ENCODE data around the gene DIP2C.
"Not testable (repeated sequence)": the region's sequence is repeated elsewhere in the genome, so short reads cannot be mapped to it uniquely, and the experiment has no call there.

Gene DIP2C

GRCh38 chr10:356452-356851 is 333.0 kb downstream of the DIP2C start:
- DNase-seq (ENCODE audit: low read depth): no peak

GRCh38 chr10:354901-355617 is 334.4 kb downstream of the DIP2C start:
- no peak for DNase-seq (ENCODE audit: low read depth)

DNA sequence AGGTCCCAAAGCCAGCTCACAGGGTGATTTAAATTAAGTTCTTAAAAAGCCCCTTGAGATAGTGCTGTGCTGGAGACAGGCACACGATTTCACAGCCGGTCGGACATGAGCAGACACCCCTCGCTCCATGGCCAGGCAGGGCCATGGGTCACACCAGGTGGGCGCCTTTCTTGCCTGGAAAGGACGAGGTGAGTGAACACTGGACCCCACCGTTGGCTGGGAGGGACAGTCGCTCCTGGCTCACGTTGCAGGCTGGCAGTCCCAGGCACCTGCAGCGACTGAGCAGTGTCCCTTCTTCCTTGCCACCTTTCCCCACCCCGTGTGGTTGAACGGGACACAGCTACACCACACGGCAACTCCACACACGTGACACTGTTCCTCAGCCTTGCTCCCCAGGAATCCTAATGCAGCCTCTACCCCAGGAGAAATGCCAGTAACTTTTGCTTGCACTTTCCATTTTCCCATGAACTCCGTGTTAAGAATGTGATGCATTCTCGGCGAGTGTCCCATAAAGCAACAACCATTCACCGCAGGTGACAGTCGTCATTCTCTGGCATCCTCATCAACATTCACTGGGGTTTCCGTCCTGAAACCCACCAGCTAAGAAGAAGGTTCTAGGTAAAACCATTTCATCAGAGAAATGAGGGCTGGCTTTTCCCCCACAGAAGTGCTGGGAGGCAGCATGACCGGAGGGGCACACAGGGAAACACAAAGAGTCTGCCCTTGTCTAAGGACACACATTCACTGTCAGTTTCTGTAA is 336.8 kb downstream of the DIP2C start:
- no peak for DNase-seq (ENCODE audit: low read depth)

DNA sequence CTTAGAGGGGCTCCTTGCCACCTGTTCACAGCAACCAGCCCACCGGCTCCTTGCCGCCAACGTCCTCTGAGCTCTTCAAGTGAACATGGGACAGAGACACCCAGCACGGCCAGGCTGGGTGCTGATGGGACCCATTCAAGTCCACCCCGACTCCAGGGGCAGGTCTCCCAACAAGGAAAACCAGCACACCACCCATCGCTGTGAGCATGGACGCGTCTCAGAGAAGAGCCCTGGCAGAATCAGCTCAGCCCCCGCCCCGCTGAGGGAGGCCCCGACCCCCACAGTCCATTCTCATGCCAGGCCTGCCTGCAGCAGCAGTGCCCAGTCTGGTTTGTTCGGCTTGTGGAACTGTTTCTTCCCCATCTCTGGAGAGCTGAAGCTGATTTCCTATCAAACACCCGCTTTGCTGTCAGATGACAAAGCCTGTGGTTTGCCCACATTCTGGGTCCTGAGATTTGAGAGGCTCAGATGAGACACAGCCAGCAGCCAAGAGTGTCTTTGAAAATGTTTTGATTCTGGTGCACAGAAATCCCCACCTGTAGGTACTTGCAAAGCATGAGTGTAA is 337.6 kb downstream of the DIP2C start:
- no peak for DNase-seq (ENCODE audit: low read depth)

- no peak for DNase-seq (ENCODE audit: low read depth)
These were observed 338.4 kb downstream of the DIP2C start for GRCh38 chr10:350981-351501.

GRCh38 chr10:349081-349480 is 340.4 kb downstream of the DIP2C start:
- DNase-seq (ENCODE audit: low read depth): no peak

DNA sequence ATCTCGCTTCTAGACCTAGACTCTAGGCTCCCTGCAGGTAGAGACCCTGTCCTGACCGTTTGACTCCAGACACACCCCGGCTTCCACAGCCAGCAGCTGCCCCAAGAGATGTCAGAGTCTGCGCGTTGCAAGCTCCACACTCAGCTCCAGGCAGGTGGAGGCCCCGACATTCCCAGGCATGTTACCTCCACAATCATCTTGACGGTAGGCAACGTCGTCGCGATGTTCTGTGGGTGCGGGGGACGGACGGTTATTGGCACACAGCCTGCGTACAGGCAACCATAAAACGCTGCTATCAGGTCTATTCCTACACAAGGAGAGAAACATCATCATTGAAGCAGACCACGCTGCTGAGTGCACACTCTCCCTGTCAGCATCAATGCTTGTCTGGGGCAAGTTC is 341.0 kb downstream of the DIP2C start:
- no peak for DNase-seq (ENCODE audit: low read depth)

DNA sequence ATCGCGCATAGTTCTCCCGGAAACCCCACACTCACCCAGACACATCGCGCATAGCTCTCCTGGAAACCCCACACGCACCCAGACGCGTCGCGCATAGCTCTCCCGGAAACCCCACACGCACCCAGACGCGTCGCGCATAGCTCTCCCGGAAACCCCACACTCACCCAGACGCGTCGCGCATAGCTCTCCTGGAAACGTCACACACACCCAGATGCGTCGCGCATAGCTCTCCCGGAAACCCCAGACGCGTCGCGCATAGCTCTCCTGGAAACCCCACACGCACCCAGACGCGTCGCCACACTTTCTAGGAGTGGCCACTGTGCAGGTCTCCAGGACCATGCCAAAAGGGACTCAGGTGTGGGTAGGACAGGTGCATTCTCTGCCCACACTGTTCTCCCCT is 341.7 kb downstream of the DIP2C start:
- DNase-seq (ENCODE audit: low read depth): not testable (repeated sequence)

DNA sequence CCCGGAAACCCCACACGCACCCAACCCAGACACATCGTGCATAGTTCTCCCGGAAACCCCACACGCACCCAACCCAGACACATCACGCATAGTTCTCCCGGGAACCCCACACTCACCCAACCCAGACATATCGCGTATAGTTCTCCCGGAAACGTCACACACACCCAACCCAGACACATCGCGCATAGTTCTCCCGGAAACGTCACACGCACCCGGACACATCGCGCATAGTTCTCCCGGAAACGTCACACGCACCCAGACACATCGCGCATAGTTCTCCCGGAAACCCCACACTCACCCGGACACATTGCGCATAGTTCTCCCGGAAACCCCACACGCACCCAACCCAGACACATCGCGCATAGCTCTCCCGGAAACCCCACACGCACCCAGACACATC is 342.3 kb downstream of the DIP2C start:
- not testable (repeated sequence) for DNase-seq (ENCODE audit: low read depth)

GRCh38 chr10:344582-345200 is 344.8 kb downstream of the DIP2C start:
- DNase-seq (ENCODE audit: low read depth): no peak

DNA sequence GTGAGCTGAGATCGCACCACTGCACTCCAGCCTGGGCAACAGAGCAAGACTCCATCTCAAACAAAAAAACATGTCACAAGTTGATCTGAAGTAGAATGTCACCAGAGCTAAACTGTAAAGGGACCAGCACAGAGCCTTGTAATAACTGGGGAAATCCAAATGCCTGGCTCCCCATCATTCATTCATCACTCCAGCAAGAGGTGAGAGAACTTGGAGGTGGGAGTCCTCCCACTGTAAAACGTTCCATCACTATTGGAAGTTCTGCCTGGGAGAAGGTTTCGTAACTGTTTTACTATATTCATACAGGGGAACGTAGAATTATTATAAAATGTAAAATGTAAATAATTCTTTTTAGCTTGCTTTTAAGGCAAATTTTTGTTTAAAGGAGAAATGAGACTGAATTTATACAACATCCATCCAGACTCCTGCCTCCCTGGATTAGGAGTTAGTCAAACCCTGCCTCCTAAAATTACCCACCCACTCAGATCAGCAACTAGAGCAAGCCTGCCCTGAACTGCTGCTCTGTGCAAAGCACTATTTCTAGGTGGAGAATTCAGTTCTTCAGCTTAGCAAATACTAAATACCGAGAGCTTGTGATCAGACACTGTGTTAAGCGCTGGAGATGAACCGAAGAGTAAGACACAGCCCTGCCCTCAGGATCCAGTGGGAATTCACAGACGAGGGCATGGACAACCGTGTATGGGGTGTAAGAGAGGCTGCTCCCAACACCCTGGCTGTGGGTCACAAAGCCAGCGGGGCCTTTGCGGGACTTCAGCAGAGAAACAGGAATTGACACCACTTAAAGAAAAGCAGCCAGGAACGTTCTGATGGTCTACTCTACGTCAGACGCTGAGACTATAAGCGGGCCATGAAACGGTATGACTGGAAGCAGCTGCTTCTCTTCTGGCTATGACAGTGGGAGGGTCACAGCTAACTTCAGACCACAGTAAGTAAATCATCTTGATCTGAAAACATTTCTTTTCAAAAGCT is 345.9 kb downstream of the DIP2C start:
- DNase-seq (ENCODE audit: low read depth): no peak

- no peak for DNase-seq (ENCODE audit: low read depth)
These were observed 348.3 kb downstream of the DIP2C start for GRCh38 chr10:341081-341740.

GRCh38 chr10:340646-341045 is 348.8 kb downstream of the DIP2C start:
- DNase-seq (ENCODE audit: low read depth): no peak

- no peak for DNase-seq (ENCODE audit: low read depth)
These were observed 350.5 kb downstream of the DIP2C start for GRCh38 chr10:339038-339391.

- no peak for DNase-seq (ENCODE audit: low read depth)
These were observed 351.1 kb downstream of the DIP2C start for GRCh38 chr10:338171-339037.

GRCh38 chr10:336247-336646 is 353.2 kb downstream of the DIP2C start:
- DNase-seq (ENCODE audit: low read depth): no peak

DNA sequence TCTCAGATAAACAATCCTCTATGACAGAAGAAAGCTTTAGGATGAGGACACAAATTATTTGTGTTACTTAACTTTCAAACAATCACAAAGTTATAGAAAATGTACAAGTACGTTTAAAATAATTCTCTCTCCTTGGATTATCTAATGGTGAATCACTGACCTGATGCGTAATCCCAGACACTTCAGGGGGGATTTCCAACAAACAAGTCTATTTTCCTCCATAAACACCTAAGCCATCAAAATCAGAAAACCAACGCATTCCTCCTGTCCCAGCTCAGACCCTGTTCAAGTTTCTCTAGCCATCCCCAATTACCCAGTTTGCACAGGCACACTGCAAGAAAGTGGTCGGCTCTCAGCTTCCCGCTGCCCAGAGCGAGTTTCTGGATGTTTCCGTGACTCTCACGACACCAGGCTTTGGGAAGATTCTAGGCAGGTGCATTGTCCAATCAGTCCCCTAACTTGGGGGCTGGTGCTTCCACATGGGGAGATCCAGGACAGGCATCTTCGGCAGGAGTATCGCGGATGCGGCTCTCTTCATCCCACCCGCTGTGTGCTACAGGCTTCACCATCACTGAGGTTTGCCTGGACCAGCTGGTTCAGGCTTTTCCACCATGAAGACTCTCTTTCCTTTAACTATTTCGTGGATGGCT is 354.2 kb downstream of the DIP2C start:
- DNase-seq (ENCODE audit: low read depth): no peak

GRCh38 chr10:331186-331585 is 358.3 kb downstream of the DIP2C start:
- no peak for DNase-seq (ENCODE audit: low read depth)

GRCh38 chr10:329361-330099 is 359.9 kb downstream of the DIP2C start:
- DNase-seq (ENCODE audit: low read depth): peak; percentile 64

Measured in HS-27A (cell line).